ENCODE data around the gene TRIM65.

- TF ChIP-seq, protein P1, sequence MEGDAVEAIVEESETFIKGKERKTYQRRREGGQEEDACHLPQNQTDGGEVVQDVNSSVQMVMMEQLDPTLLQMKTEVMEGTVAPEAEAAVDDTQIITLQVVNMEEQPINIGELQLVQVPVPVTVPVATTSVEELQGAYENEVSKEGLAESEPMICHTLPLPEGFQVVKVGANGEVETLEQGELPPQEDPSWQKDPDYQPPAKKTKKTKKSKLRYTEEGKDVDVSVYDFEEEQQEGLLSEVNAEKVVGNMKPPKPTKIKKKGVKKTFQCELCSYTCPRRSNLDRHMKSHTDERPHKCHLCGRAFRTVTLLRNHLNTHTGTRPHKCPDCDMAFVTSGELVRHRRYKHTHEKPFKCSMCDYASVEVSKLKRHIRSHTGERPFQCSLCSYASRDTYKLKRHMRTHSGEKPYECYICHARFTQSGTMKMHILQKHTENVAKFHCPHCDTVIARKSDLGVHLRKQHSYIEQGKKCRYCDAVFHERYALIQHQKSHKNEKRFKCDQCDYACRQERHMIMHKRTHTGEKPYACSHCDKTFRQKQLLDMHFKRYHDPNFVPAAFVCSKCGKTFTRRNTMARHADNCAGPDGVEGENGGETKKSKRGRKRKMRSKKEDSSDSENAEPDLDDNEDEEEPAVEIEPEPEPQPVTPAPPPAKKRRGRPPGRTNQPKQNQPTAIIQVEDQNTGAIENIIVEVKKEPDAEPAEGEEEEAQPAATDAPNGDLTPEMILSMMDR (IDR thresholded peaks at IDR 0.05): no peak
- TF ChIP-seq, protein P2, sequence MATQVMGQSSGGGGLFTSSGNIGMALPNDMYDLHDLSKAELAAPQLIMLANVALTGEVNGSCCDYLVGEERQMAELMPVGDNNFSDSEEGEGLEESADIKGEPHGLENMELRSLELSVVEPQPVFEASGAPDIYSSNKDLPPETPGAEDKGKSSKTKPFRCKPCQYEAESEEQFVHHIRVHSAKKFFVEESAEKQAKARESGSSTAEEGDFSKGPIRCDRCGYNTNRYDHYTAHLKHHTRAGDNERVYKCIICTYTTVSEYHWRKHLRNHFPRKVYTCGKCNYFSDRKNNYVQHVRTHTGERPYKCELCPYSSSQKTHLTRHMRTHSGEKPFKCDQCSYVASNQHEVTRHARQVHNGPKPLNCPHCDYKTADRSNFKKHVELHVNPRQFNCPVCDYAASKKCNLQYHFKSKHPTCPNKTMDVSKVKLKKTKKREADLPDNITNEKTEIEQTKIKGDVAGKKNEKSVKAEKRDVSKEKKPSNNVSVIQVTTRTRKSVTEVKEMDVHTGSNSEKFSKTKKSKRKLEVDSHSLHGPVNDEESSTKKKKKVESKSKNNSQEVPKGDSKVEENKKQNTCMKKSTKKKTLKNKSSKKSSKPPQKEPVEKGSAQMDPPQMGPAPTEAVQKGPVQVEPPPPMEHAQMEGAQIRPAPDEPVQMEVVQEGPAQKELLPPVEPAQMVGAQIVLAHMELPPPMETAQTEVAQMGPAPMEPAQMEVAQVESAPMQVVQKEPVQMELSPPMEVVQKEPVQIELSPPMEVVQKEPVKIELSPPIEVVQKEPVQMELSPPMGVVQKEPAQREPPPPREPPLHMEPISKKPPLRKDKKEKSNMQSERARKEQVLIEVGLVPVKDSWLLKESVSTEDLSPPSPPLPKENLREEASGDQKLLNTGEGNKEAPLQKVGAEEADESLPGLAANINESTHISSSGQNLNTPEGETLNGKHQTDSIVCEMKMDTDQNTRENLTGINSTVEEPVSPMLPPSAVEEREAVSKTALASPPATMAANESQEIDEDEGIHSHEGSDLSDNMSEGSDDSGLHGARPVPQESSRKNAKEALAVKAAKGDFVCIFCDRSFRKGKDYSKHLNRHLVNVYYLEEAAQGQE (IDR thresholded peaks at IDR 0.05; ENCODE audit: insufficient read depth in 1 of 2, low read depth in 2 of 2, low read length in 1 of 2): no peak
- TF ChIP-seq SIN3A (IDR thresholded peaks at IDR 0.05; ENCODE audit: borderline replicate concordance, insufficient read depth, low read depth, low read length) (no peak), POLR2AphosphoS5 (IDR thresholded peaks at IDR 0.05; ENCODE audit: low read depth, low read length) (no peak), TCF7L2 (IDR thresholded peaks at IDR 0.05; ENCODE audit: low read depth, low read length) (no peak)
Observed at GRCh38 chr17:75943491-75943890, 46.7 kb upstream of the TRIM65 start.

All from Panc1 (cell line).